Activated CD8-positive, alpha-beta memory T cell treated with anti-CD3 and anti-CD28 coated beads for 48 hours (primary cell): Measurements from ENCODE around the gene HADH.
A peak's percentile ranks its signal among the peaks of the same experiment; 100 is the strongest.
"Not testable (repeated sequence)": the region's sequence is repeated elsewhere in the genome, so short reads cannot be mapped to it uniquely, and the experiment has no call there.

ENCODE experiments used
- DNase-seq, 3 experiments: peaks; one replicate each; pipeline ENCODE4 v3.0.0-alpha.2; 2020; ENCODE audit warnings: low read depth in 2 of 3, low spot score in 2 of 3

Gene HADH

GRCh38 chr4:107994894-107995293 is 5.2 kb downstream of the HADH start:
- no peak for DNase-seq

- no peak for DNase-seq
Observed at GRCh38 chr4:107996949-107997788, 7.5 kb downstream of the HADH start.

GRCh38 chr4:107997794-107998193 is 8.1 kb downstream of the HADH start:
- no peak for DNase-seq

- DNase-seq = no peak
Observed at GRCh38 chr4:107999932-108000539, 10.3 kb downstream of the HADH start.

- no peak for DNase-seq
Observed at GRCh38 chr4:108001540-108002135, 11.9 kb downstream of the HADH start.

GRCh38 chr4:108003982-108004515 is 14.4 kb downstream of the HADH start:
- DNase-seq = no peak

GRCh38 chr4:108004646-108005045 is 15.0 kb downstream of the HADH start:
- no peak for DNase-seq

GRCh38 chr4:108005807-108006206 is 16.1 kb downstream of the HADH start:
- no peak for DNase-seq

- DNase-seq = no peak
Observed at GRCh38 chr4:108006361-108006760, 16.7 kb downstream of the HADH start.

GRCh38 chr4:108007984-108008383 is 18.3 kb downstream of the HADH start:
- no peak for DNase-seq

- DNase-seq = no peak
Observed at GRCh38 chr4:108008721-108009120, 19.0 kb downstream of the HADH start.

- DNase-seq = no peak
Observed at GRCh38 chr4:108010167-108010566, 20.5 kb downstream of the HADH start.

GRCh38 chr4:108012382-108012781 is 22.7 kb downstream of the HADH start:
- not testable (repeated sequence) for DNase-seq

GRCh38 chr4:108013327-108013726 is 23.6 kb downstream of the HADH start:
- DNase-seq = no peak

GRCh38 chr4:108013955-108014354 is 24.3 kb downstream of the HADH start:
- DNase-seq = no peak

- peak; percentile 37 to 81 (median 63) for DNase-seq
Observed at GRCh38 chr4:108018040-108018883, 28.6 kb downstream of the HADH start.

- no peak for DNase-seq
Observed at GRCh38 chr4:108018884-108019187, 29.1 kb downstream of the HADH start.

GRCh38 chr4:108024085-108024877 is 34.6 kb downstream of the HADH start:
- DNase-seq = no peak

GRCh38 chr4:108024878-108025165 is 35.1 kb downstream of the HADH start:
- DNase-seq = no peak

- no peak for DNase-seq
Observed at GRCh38 chr4:108029016-108029720, 39.5 kb downstream of the HADH start.
